Measurements from ENCODE around the gene TRPM3.

DNA sequence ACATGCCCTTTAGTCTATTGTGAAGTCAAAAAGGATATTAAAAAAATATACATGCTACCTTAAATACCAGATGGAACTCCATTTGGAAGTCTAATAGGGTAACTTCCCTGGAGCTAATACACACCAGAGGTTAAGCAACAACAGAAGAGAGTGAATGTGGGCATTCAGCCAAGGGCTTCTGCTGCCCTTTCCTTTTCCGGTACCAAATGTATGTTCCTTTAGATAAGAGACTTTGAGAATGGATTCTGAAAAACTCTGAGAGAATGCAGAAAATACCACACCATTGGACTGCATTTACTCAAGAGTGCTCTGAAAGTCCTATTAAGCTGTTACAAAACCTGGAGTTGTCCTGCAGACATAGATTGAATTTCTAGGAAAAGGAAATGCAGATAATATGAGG lies 23.8 kb upstream of the TRPM3 start:
- TF ChIP-seq EZH2 (IDR thresholded peaks at IDR 0.05; ENCODE audit: low read depth, low read length, severe bottlenecking), result no peak
- no peak for TF ChIP-seq RXRA (IDR thresholded peaks at IDR 0.05; ENCODE audit: insufficient read depth, low read depth, low read length)
- TF ChIP-seq CHD1 (IDR thresholded peaks at IDR 0.05; ENCODE audit: low read depth, low read length), result no peak
- TF ChIP-seq JUND (IDR thresholded peaks at IDR 0.05; ENCODE audit: low read length), result no peak
- TF ChIP-seq, protein P1, sequence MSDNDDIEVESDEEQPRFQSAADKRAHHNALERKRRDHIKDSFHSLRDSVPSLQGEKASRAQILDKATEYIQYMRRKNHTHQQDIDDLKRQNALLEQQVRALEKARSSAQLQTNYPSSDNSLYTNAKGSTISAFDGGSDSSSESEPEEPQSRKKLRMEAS (IDR thresholded peaks at IDR 0.05), result no peak
- TF ChIP-seq RFX5 (IDR thresholded peaks at IDR 0.05; ENCODE audit: borderline replicate concordance, low read depth, low read length), result no peak
- TF ChIP-seq PHF8 (conservative IDR thresholded peaks at IDR 0.05; ENCODE audit: low read depth, low read length), result no peak

Data from H1 (cell line).